Cardiac muscle cell (in vitro differentiated cells and primary cell): Measurements from ENCODE around the gene RNASEH2A. TPM values are rescaled to one million over a fixed set of nuclear protein-coding genes. Genes with fewer than 3 reads are reported as not detected.

Source experiments
- DNase-seq, 2 donors: peaks; one replicate each; pipeline versions ENCODE4 v3.0.0 to v3.0.0-alpha.2; 2010 to 2017; ENCODE audit warnings: low read depth in 1 of 2, low spot score in 1 of 2
- H3K27ac ChIP-seq: fragments of 200-600 bp; sonication (generic); 2 replicates; pipeline ENCODE4 v1.5.1; 2016
- H3K27me3 ChIP-seq: fragments of 200-600 bp; sonication (generic); 2 replicates; pipeline ENCODE4 v1.6.0; 2016; ENCODE audit warnings: control low read depth
- H3K36me3 ChIP-seq: fragments of 200-600 bp; sonication (generic); 2 replicates; pipeline ENCODE4 v1.5.1; 2016; ENCODE audit warnings: control low read depth
- H3K4me1 ChIP-seq: fragments of 200-600 bp; sonication (generic); 2 replicates; pipeline ENCODE4 v1.8.1; 2017; ENCODE audit warnings: low read depth, mild to moderate bottlenecking, mixed run types
- H3K4me3 ChIP-seq: fragments of 200-600 bp; sonication (generic); 2 replicates; pipeline ENCODE4 v1.5.1; 2016; ENCODE audit warnings: mild to moderate bottlenecking
- H3K9me3 ChIP-seq: fragments of 200-600 bp; sonication (generic); 2 replicates; pipeline ENCODE4 v1.5.1; 2017; ENCODE audit warnings: low read depth, mild to moderate bottlenecking, control low read depth
- polyA plus RNA-seq: library from polyadenylated mRNA; unstranded; fragments of >200 nt; fragmentation: Nextera tagmentation; extraction: Ambion mirVana; gene quantifications from 2 replicates; pipeline ENCODE4 v1.2.1, GENCODE V29; 2016
- total RNA-seq: library from RNA; depleted of rRNA; stranded (reverse); fragments of >200 nt; gene quantifications from 2 replicates; pipeline ENCODE4 v1.2.3, GENCODE V29; 2016
- TF ChIP-seq, protein P1 (sequence below): IDR thresholded peaks from 2 replicates; pipeline ENCODE4 v1.5.1; 2012; ENCODE audit warnings: low read depth, mild to moderate bottlenecking, low read length

The RNASEH2A gene
- total and polyA plus RNA-seq, 2 experiments from 2014 or later = 29.0 to 40.4 TPM

DNA sequence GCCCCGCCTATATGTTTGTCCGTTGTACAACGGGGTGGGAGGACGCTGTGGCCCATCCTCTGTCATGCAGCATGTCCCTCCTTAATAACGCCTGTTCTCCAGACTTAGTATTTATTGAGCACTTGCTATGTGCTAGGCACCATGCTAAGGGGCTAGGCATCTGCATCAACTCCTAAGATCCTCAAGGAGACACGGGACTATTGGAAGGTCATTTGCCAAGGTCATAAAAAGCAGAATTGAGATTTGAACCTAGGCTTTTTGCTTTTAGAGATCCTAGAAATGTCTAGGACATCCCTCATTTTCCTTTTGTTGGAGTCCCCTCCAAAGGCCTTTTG, 30.1 kb downstream of the RNASEH2A start:
- TF ChIP-seq, protein P1, sequence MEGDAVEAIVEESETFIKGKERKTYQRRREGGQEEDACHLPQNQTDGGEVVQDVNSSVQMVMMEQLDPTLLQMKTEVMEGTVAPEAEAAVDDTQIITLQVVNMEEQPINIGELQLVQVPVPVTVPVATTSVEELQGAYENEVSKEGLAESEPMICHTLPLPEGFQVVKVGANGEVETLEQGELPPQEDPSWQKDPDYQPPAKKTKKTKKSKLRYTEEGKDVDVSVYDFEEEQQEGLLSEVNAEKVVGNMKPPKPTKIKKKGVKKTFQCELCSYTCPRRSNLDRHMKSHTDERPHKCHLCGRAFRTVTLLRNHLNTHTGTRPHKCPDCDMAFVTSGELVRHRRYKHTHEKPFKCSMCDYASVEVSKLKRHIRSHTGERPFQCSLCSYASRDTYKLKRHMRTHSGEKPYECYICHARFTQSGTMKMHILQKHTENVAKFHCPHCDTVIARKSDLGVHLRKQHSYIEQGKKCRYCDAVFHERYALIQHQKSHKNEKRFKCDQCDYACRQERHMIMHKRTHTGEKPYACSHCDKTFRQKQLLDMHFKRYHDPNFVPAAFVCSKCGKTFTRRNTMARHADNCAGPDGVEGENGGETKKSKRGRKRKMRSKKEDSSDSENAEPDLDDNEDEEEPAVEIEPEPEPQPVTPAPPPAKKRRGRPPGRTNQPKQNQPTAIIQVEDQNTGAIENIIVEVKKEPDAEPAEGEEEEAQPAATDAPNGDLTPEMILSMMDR = no peak
- H3K36me3 ChIP-seq = no peaks in the 10 kb centered on the region
- H3K27me3 ChIP-seq = peaks cover 47% of the 10 kb centered on the region
- no peak overlapping the region for H3K27ac ChIP-seq
- no peak for DNase-seq
- no peak overlapping the region for H3K4me3 ChIP-seq
- no peaks in the 10 kb centered on the region for H3K4me1 ChIP-seq
- H3K9me3 ChIP-seq = no peaks in the 10 kb centered on the region

DNA sequence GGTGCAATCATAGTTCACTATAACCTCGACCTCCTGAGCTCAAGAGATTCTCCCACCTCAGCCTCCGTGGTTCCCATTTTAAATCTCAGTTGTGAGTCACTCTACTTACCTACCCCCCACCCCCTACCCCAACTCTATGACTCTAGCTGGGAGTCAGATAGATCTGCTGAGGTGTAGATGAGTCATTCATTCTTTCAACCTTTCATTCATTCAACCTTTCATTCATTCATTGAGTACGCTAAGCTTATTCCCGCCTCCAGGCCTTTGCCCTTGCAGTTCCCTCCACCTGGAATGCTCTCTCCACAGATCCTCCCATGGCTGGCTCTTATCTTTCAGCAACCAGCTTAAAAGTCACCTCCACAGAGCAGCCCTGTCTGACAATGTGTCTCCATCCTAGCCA, 30.8 kb downstream of the RNASEH2A start:
- Histone ChIP-seq H3K36me3 (no peaks in the 10 kb centered on the region), H3K4me1 (no peaks in the 10 kb centered on the region), H3K4me3 (no peak overlapping the region), H3K27ac (no peak overlapping the region), H3K9me3 (no peaks in the 10 kb centered on the region), H3K27me3 (peaks cover 43% of the 10 kb centered on the region)
- no peak for DNase-seq
- TF ChIP-seq, protein P1 = no peak

DNA sequence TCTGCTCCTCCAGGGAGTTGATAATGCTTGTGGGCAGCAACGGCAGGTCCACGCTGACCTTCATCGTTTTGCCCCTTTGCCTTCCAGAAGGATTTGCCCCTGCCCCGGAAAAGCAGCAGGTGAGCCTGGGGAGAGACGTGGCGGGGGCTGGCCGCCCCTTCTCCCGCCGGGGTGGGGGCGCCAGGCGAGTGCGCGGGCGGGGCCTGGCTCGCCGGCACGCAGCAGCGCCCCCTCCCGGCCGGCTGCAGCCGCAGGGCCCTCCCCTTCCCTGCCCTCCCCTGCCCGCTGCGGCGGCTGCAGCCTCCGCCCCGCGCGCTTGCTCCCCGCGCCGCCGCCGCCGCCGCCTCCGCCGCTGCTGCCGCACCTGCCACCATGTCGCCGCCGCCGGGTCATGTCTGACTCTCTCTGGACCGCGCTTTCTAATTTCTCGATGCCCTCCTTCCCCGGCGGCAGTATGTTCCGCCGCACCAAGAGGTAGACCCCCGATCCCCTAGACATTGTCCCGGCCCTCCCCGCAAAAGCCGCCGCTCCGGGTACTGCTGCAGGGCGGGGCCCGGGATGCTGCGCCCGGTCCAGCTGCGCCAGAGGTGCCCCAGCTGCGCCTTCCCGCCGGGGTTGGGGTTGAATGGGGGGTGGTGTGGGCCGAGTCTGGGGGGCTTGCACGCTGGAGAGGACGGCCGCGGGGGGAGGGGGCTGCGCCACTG, 31.9 kb downstream of the RNASEH2A start, which contains the start of gene MAST1:
MAST1 (plus strand) TSS at position 334 of the 704 bp plus-strand sequence; CDS start at position 392, 58 bp downstream.
- Histone ChIP-seq H3K27ac (no peak within 1 kb of the TSS), H3K9me3 (no peaks in the 10 kb centered on the region), H3K4me1 (no peaks in the 10 kb centered on the region), H3K4me3 (peak within 1 kb of the TSS; percentile 75), H3K27me3 (peaks cover 42% of the 10 kb centered on the region), H3K36me3 (no peaks in the 10 kb centered on the region)
- TF ChIP-seq, protein P1 = no peak
- peak; percentile 27 to 86 for DNase-seq

DNA sequence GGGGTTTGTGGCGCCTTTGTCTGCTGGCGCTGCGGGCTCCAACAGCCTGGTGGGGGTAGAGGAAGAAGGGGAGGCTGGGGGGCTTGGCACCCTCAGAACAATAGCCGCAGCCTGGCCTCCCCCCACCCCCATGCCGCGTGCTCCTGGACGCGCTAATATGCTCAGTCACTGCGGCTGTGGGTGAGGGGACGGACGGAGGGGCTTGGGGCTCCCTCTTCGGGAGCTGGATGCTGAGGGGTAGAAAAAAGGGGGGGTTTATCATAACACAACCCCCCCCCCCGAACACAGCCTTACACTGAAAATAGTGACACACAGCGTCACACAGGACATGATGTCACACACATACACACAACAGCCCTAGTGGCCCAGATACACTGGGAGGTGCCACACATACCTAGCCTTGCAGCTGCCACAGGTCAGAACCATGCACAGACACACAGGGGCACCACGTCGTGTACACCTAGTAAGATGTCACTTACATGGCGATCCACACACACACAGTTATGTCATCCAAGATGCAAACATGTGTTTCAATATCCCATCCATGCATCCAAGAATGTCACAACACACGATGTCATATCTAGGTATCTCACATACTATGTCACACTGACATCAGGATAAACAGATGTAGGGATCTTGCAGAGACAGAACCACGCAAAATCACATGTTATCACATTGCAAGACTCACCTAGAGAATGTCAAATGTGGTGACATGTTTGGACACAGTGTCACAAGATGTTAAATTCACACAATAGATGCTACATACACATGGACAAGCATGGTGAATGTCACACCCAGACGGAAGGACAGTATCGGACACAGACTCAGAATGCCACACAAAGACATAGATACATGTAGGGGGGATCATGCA, 32.7 kb downstream of the RNASEH2A start:
- Histone ChIP-seq H3K27ac (no peak overlapping the region), H3K4me3 (peak overlapping the region; percentile 75), H3K36me3 (no peaks in the 10 kb centered on the region), H3K27me3 (peaks cover 35% of the 10 kb centered on the region), H3K4me1 (no peaks in the 10 kb centered on the region), H3K9me3 (no peaks in the 10 kb centered on the region)
- no peak for DNase-seq
- TF ChIP-seq, protein P1 = no peak

DNA sequence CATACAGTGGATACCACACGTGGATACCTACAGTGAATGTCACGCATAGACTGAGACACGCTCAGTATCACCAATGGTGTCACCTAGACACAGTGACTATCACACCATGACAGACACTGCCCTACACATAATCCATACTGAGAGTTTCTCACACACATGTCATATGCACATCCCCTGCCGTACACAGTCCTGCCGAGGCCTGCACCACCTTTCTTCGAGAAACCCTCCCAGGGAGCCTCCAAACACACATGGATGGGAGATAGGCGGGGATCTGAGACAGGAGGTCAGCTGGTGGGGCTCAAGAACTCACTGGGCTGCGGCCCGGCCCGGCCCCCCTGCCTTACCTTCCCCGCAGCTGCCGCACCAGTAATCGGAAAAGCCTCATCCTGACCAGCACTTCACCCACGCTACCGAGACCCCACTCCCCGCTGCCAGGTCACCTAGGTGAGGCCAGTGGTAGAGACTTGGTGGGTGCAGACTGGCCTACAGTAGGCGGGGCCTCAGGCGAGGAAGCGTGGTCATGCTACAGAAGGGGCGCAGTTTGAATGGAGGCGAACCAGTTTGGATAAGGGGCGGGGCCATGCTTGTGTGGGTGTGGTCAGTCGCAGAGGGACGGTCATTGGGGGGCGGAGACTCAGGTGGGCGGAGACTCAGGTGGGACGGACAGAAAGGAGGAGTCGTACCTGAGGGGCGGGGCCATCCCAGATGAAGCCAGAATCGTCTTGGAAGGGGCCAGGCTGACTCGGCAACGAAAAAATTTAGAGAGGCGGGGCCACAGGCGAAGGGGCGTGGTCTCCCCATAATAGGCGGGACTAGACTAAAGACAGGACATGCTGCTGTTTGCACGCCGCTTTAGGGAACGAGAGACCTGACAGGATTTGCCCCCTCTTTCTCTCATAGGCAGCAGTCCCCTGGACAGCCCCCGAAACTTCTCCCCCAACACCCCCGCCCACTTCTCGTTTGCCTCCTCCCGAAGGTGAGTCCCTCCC, 34.0 kb downstream of the RNASEH2A start:
- H3K36me3 ChIP-seq = no peaks in the 10 kb centered on the region

More for the DNA sequence above, 34.0 kb downstream of the RNASEH2A start:
- TF ChIP-seq, protein P1 = no peak
- Histone ChIP-seq H3K27me3 (peaks cover 23% of the 10 kb centered on the region), H3K27ac (no peak overlapping the region), H3K4me3 (peak overlapping the region; percentile 23), H3K9me3 (no peaks in the 10 kb centered on the region), H3K4me1 (no peaks in the 10 kb centered on the region)
- peak; percentile 71 to 92 for DNase-seq
